Measurements from ENCODE around the gene CELF2.

Gene CELF2

DNA sequence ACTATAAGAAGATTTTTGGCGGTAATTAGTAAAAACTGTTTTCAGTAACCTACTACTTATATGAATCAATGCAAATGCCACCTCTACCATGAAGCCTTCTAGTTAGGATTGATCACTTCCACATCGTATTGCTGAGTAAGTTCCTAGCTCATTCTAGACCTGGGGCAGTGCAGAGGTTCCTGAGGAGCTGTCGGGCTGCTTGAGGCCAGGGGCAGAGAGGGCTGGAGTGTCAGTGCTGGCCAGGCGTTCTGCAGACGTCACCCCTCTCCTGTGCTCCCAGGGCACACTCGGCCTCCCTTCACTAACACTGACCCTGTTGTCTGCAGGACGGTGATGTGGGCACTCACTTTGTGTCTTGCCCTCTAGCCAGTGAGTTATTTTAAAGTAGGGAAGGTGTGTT, 275.7 kb downstream of the CELF2 start:
- no peak for FAIRE-seq
- TF ChIP-seq CTCF (IDR thresholded peaks at IDR 0.05; ENCODE audit: insufficient read depth, missing control alignments): no peak
- DNase-seq (ENCODE audit: insufficient read length, low spot score): no peak

- DNase-seq (ENCODE audit: insufficient read length, low spot score) (no peak), FAIRE-seq (no peak)
- TF ChIP-seq CTCF (IDR thresholded peaks at IDR 0.05; ENCODE audit: insufficient read depth, missing control alignments): no peak
Observed at GRCh38 chr10:11294831-11295450, 277.3 kb downstream of the CELF2 start.

DNA sequence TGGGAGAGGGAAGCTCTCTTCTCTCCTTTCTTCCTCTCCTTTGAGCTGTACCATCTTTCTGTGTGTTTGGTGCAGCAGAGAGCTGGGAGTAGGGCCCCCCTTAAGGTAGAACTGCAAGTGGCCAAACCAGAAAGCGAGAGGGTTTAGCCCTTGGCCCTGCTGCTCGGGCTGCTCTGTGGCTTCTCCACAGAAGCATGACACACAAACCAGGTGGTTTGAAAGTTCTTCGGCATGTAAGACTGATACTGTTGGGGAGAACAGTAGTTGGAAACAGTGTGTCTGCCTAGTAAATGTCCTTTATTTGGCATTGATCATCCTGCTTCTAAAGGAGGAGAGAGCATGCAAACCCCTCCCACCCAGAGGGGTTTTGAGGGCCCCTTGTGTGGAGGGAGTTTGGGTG, 277.8 kb downstream of the CELF2 start:
- TF ChIP-seq CTCF (IDR thresholded peaks at IDR 0.05; ENCODE audit: insufficient read depth, missing control alignments): no peak

DNA sequence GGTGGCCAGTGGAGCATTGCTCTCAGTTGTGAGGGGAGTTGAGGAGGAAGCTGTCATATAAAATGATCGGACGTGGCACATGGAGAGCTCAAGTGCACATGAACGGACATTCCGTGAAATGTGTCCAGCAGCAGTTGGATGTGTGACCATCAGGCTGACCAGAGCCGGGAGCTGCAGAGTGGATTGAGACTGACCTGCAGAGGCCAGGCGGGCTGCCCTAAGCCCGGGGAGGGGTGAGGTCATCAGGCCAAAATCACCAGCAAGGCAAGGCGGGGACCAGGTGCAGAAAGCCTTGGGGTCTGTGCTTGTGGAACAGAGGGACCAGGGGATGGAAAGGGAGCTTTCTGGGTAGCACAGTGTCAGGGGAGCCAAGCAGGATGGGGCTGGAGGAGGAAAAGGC, 279.5 kb downstream of the CELF2 start:
- no peak for TF ChIP-seq CTCF (IDR thresholded peaks at IDR 0.05; ENCODE audit: insufficient read depth, missing control alignments)
- DNase-seq (ENCODE audit: insufficient read length, low spot score): no peak
- no peak for FAIRE-seq

More for the DNA sequence above, 277.8 kb downstream of the CELF2 start:
- FAIRE-seq (no peak), DNase-seq (ENCODE audit: insufficient read length, low spot score) (no peak)

DNA sequence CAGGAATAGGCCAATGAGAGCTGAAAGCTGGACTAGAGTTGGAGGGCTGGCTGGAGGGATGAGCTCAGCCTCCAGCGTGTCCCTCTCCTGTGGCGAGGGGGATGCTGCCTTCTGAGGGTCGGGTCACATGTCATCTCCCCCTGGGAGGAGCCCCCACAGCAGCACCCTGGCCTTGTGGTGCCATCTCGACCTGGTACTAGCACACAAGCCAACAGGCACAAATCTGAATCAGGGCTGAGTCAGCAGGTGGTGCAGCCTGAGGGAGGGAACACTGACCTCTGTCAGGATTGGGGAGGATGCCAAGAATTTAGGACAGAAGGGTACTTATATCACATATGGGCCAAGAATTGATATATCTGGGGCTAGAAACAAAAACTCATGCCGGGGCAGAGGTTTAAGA, 280.4 kb downstream of the CELF2 start:
- no peak for TF ChIP-seq CTCF (IDR thresholded peaks at IDR 0.05; ENCODE audit: insufficient read depth, missing control alignments)
- no peak for DNase-seq (ENCODE audit: insufficient read length, low spot score)
- FAIRE-seq: no peak

DNA sequence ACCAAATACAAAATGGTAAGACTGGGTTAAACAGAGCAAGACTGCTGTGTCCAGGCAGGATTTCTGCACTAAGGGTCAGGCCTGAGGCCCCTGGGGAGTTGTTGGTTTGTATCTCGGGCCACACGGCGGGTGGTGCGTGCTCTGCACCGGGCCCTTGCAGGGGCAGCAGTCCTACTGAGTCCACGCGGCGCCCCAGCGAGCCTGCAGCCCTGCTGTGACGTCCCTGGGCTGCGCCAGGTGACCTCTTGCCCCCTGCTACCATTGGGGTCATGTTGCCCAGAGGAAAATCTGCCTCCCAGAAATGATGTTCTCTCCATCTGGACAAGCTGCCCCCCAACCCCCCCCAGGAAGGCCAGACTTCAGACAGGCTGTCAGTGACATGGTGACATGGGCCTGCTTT, 281.5 kb downstream of the CELF2 start:
- DNase-seq (ENCODE audit: insufficient read length, low spot score): no peak
- FAIRE-seq: no peak
- no peak for TF ChIP-seq CTCF (IDR thresholded peaks at IDR 0.05; ENCODE audit: insufficient read depth, missing control alignments)

DNA sequence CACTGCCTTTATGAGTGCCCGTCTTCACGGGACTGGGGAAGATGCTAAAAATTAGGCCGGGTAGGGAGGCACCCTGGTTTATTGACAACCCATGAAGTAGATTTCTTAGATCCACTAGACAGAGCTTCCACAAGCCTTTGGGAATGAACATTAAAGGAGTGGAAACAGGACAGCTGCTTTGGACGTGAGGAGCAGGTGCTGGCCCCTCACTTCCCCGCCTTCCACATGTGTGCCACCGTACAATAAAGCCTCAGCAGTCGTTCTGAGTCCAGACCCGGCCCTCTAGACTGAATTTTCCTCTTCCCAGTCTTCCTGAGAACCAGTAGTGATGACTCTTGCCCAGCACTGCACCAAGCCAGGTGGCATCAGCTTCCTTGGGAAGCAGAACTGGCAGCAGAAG, 282.4 kb downstream of the CELF2 start:
- no peak for FAIRE-seq
- no peak for TF ChIP-seq CTCF (IDR thresholded peaks at IDR 0.05; ENCODE audit: insufficient read depth, missing control alignments)
- DNase-seq (ENCODE audit: insufficient read length, low spot score): no peak
